HT1080 (cell line): ENCODE results near the gene FYN. TPM values are rescaled to one million over a fixed set of nuclear protein-coding genes. Genes with fewer than 3 reads are reported as not detected.
A peak's percentile ranks its signal among the peaks of the same experiment; 100 is the strongest.

ENCODE experiments used
- DNase-seq: peaks from one replicate; pipeline ENCODE4 v3.0.0-alpha.2; 2015; ENCODE audit warnings: low read depth
- total RNA-seq: library from RNA; depleted of rRNA; stranded (reverse); fragments of >200 nt; shearing (Covaris generic); gene quantifications from 2 replicates; pipeline ENCODE4 v1.2.3, GENCODE V29; 2014

The FYN gene
- total RNA-seq, 1 experiment from 2014 or later: 50.2 TPM

- DNase-seq: no peak
These were observed 205.3 kb downstream of the FYN start for GRCh38 chr6:111667931-111668330.

- DNase-seq: no peak
These were observed 206.4 kb downstream of the FYN start for GRCh38 chr6:111666847-111667246.

DNA sequence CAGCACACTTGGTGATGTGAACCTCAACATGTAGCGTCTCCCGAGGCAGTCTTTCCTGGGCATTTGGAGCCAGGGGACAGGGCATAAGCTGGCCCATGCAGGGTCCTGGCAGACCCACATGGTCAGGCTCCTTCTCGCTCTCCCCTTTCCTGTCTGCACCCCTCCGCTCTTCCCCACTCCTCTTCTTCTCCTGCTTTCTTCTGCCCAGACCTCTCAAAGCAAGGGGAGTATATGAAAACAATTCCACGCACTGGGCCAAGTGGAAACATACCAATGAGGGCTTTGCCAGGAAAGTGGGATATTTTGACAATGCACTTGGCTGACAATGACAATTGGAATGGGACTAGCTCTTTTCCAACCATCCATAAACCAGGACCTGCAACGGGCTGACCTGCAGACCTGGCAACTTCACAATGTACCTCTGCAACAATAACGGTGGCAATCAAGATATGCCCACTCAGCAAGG is 208.7 kb downstream of the FYN start:
- DNase-seq: no peak

DNA sequence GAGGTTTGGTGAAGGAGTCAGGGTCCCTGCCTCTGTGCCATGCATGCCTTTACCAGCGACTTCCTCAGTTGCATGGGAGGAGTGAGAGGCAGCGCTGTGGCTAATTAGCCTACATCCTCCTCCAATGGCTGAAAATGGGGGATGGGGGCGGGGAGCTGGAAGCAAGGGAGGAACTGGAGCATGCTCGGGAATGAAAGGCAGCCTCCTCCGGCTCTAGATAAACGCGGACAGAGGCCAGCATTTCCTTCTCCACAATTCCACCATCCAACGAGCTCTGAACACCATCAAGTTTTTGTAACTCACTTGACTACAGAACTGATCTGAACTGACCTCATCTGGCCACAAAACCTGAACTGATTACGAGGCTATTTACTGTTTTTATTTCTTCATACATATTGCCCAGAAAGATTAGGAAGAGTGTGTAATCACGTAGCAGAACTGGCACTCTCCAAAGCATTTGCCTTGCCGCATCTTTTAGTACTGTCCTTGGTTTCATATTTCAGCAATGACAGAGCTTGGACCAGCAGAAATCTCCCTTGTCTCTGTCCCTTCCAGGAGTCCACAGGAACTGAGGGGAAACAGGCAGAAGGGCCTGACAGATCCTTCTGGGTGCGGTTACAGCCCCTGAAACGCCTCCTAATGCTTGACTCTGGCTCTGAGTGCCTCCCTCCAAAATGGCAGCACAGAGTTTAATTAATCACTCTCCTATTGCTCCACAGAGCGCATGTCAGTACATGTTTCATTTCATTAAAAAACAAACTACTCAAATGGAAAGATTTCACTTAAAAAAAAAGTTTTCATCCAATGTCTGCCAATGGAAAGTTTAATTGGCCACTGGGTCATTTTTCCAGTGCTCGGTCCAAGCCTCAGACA is 209.3 kb downstream of the FYN start:
- no peak for DNase-seq

DNA sequence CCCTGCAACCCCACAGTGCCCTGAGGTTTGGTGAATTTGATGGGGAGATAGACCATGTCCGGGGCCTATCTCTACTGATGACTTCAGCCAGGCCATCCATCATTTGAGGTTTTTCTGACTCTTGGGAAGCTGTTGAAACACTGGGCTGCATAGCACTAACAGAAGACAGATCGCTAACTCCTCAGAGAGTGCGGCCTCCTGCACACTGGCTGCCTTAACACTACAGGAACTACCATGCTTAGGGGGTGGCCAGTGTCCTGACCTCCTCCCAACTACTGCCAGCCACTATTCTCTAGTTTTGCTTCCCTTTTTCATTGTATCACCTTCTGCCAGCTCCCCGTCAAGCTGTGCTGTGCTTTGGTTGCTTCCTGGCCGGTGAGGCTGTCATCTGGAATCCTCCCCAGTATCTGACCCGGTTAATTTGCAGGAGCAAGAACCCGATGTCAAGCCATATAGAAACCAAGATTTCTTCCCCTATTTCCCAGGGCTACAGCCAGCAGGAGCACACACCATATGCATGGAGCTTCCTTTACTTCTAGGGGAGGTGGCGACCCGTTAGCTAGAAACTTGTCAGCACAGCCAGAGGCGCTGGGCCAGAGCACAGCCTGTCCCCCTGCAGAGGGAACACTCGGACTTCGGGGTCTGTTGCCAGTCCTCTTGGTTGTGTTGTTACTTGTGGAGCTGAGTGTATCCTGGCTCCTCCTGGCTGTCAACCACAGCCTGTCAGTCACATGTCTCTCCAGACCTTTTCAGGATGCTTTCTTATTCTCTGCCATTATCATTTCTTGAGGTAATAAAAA is 210.3 kb downstream of the FYN start:
- DNase-seq: no peak

DNA sequence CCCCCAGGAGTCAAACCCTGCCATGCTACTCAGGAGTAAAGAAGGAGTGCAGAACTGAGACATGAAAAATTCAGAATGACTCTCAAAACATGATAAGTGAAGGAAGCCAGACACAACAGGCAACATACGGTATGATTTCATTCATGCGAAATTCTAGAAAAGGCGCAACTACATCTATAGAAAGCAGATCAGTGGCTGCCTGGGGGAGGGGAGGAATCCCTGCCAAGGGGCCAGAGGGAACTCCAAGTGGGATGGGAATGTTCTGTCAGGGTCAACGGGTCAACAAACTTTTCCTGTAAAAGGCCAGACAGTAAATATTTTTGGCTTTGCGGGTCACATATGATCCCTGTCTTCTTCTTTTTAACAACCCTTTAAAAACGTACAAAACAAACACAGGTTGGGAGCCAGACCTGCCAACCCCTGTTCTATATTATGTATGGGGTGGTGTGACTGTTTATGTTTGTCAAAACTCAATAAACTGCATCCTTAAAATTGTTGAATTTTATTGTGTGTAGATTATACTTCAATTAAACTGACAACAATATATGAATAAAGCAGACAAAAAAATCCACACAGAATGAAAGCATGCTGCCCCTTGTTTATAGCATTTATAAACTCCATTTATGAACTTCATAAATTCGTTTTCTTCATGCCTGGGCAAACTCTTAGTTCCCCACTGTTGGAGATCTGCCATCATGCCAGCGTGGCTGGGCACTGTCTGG is 211.0 kb downstream of the FYN start:
- DNase-seq: no peak

DNA sequence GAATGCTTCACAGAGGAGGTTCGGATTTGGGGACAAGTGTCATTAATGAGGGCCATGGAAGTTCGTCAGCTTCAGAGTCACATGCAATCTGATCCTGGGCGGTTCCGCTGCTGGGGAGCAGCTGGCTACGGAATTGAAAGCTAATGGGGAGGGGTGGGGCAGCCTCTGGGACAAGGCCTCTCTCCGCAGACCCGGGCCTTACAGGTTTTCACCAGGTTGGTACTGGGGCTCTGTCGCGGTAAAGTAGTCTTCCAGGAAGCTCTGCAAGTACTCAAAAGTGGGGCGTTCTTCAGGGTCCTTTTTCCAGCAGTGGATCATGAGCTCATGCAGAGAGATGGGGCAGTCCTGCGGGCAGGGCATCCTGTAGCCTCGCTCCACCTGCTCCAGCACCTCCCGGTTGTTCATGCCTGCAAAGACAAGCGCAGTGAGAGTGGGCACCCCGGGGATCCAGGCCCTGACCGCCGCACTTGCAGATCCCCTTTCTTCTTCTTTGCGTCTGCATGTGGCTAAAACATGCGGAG is 211.7 kb downstream of the FYN start:
- DNase-seq: no peak

- DNase-seq: no peak
These were observed 212.7 kb downstream of the FYN start for GRCh38 chr6:111660531-111660930.

DNA sequence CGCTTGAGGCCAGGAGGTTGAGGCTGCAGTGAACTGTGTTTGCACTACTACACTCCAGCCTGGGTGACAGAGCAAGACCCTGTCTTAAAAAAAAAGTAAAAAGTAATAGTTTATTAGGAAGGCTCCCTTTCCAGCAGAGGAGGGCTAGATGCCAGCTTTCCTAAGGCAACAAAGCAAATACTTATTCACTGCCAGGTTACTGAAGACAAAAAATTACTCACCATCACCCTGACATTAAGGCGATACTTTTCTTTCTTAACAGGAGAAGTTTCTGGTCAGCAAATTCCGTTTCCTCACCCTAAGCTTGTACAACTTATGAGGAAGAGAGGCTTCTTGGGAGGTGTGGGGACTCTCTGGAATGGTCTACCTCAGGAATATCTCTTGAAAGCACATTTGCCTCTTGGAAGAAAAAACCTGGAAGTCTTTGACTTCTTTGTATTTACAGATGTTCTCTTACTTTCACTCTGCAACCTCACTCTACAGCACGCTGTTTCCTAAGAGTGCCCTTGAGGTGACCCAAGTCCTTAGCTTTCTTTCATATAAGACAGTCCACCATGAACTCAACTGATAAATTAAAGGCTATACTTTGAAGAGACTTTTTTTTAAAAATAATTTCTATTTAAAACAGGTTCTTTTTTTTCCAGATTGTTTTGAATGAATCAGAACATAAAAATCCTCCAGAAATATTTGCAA is 214.6 kb downstream of the FYN start:
- DNase-seq: no peak

DNA sequence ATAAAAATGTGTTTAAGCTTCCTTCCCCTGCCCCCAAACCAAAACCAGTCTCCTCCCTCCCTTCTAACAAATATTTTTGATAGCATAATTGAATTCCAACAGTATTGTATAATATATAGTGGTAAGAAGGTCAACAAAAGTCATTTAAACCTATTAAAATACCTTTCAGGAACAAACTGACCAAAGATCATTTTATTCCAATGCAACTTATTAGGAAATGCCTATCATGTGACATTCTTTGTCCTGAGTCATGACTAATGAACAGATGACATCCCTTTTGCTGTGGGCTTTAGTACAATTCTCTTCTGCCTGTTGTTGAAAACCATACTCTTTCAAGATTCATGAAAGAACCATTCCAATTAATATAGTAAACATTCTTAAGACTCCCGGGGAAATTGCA is 216.1 kb downstream of the FYN start:
- DNase-seq: peak; percentile 24

GRCh38 chr6:111653979-111654378 is 219.3 kb downstream of the FYN start:
- DNase-seq: no peak

DNA sequence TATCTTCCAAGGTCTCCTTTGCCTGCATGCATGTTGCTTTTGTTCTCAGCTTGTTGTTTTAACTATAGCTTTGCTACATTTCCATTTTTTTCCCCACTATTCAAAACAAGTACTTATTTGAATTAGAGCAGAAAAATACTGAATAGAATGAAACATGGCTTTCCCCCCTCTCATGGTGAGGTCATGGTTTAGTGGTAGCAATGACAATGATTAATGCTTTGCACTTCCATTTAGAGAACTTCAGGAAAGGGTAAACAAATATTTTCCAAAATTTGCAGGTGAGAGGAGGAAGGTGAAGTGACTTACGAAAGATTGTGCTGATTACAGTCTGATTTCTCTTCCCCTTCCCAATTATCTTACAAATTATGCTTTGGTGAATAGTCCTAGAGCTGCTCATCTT is 219.8 kb downstream of the FYN start:
- DNase-seq: no peak

DNA sequence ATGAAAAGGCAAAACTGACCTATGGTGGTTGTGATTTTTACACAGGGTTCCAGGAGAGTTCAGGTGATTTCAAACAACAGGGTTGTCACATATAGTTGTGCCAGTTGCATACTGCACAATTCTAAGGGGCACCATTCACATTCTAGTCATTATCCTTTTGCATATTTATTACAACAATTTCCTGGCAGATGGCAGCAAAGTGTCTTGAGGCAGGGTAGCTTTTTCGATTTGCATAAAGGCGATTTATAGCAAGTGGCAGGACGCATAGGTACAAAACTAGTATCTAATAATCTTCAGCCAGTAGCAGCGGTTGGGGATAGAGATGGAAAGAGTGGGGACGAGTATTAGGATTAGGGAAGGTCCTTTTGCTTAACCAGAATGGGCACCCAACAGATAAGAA is 221.1 kb downstream of the FYN start:
- no peak for DNase-seq

GRCh38 chr6:111651185-111652034 is 221.8 kb downstream of the FYN start:
- DNase-seq: no peak

DNA sequence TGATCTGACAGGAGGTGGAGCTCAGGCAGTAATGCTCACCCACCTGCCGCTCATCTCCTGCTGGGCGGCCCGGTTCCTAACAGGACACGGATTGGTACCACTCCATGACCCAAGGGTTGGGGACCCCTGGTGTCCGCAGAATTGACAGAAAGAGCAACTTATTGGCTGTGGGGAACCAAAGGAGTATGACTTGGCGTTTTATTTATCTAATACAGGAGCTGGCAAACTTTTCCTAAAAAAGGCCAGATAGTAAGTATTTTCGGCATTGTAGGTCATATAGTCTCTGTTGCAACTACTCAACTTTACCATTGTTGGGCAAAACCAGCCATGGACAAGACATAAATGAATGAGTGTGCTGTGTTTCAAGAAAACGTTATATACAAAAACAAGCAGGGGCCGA is 223.2 kb downstream of the FYN start:
- no peak for DNase-seq

GRCh38 chr6:111648100-111648499 is 225.2 kb downstream of the FYN start:
- no peak for DNase-seq

- no peak for DNase-seq
These were observed 226.3 kb downstream of the FYN start for GRCh38 chr6:111646942-111647341.

GRCh38 chr6:111646034-111646433 is 227.2 kb downstream of the FYN start:
- DNase-seq: no peak

- DNase-seq: no peak
These were observed 228.3 kb downstream of the FYN start for GRCh38 chr6:111644893-111645430.
